HuH-7.5 (cell line): ENCODE measurements around the gene IL18RAP.
A peak's percentile ranks its signal among the peaks of the same experiment; 100 is the strongest.

Experiments used
- DNase-seq: peaks from one replicate; pipeline ENCODE4 v3.0.0; 2011; ENCODE audit warnings: low spot score

The IL18RAP gene

GRCh38 chr2:102460467-102460866 is 37.5 kb downstream of the IL18RAP start:
- no peak for DNase-seq

GRCh38 chr2:102461188-102461587 is 38.2 kb downstream of the IL18RAP start:
- no peak for DNase-seq

- no peak for DNase-seq
These were observed 40.2 kb downstream of the IL18RAP start for GRCh38 chr2:102463160-102463559.

GRCh38 chr2:102470168-102470567 is 47.2 kb downstream of the IL18RAP start:
- DNase-seq: no peak

- DNase-seq: peak; percentile 13
These were observed 50.1 kb downstream of the IL18RAP start, which contains the start of gene SLC9A4 for GRCh38 chr2:102473020-102473419. SLC9A4 (plus strand) TSS chr2:102473226; CDS start chr2:102473760, 534 bp downstream.

GRCh38 chr2:102473631-102474030 is 50.7 kb downstream of the IL18RAP start:
- DNase-seq: no peak

GRCh38 chr2:102474785-102475184 is 51.8 kb downstream of the IL18RAP start:
- no peak for DNase-seq

- DNase-seq: no peak
These were observed 55.9 kb downstream of the IL18RAP start for GRCh38 chr2:102478686-102479470.

- DNase-seq: no peak
These were observed 57.6 kb downstream of the IL18RAP start for GRCh38 chr2:102480285-102481195.

GRCh38 chr2:102481931-102482330 is 59.0 kb downstream of the IL18RAP start:
- DNase-seq: no peak

- no peak for DNase-seq
These were observed 60.1 kb downstream of the IL18RAP start for GRCh38 chr2:102483086-102483485.

GRCh38 chr2:102484310-102485061 is 61.5 kb downstream of the IL18RAP start:
- DNase-seq: no peak

GRCh38 chr2:102485147-102485785 is 62.3 kb downstream of the IL18RAP start:
- DNase-seq: no peak

- DNase-seq: no peak
These were observed 64.2 kb downstream of the IL18RAP start for GRCh38 chr2:102486941-102487702.

GRCh38 chr2:102487761-102488462 is 65.0 kb downstream of the IL18RAP start:
- no peak for DNase-seq

- DNase-seq: no peak
These were observed 66.7 kb downstream of the IL18RAP start for GRCh38 chr2:102489646-102490045.

GRCh38 chr2:102492006-102492405 is 69.0 kb downstream of the IL18RAP start:
- no peak for DNase-seq

GRCh38 chr2:102494570-102494969 is 71.6 kb downstream of the IL18RAP start:
- no peak for DNase-seq

GRCh38 chr2:102498414-102498813 is 75.5 kb downstream of the IL18RAP start:
- no peak for DNase-seq

- no peak for DNase-seq
These were observed 76.6 kb downstream of the IL18RAP start for GRCh38 chr2:102499558-102499957.
